Measurements from ENCODE around the gene FYCO1.

FYCO1 gene

GRCh38 chr3:45911511-45912226, 84.0 kb downstream of the FYCO1 start:
- DNase-seq: no peak

- DNase-seq: no peak
These were observed 84.7 kb downstream of the FYCO1 start for GRCh38 chr3:45910892-45911291.

GRCh38 chr3:45909542-45909941, 86.1 kb downstream of the FYCO1 start:
- no peak for DNase-seq

- DNase-seq: no peak
These were observed 86.9 kb downstream of the FYCO1 start for GRCh38 chr3:45908761-45909160.

- DNase-seq: peak; percentile 46
These were observed 87.6 kb downstream of the FYCO1 start for GRCh38 chr3:45907769-45908705.

GRCh38 chr3:45906681-45907407, 88.8 kb downstream of the FYCO1 start:
- no peak for DNase-seq

GRCh38 chr3:45905755-45906154, 89.9 kb downstream of the FYCO1 start:
- no peak for DNase-seq

GRCh38 chr3:45904931-45905330, 90.7 kb downstream of the FYCO1 start:
- DNase-seq: no peak

- no peak for DNase-seq
These were observed 98.7 kb downstream of the FYCO1 start for GRCh38 chr3:45896956-45897355.

GRCh38 chr3:45895686-45896468, 99.7 kb downstream of the FYCO1 start:
- DNase-seq: no peak

- DNase-seq: no peak
These were observed 101.6 kb downstream of the FYCO1 start for GRCh38 chr3:45894015-45894414.

- no peak for DNase-seq
These were observed 103.5 kb downstream of the FYCO1 start for GRCh38 chr3:45892161-45892560.

GRCh38 chr3:45890405-45890804, 105.2 kb downstream of the FYCO1 start:
- peak; percentile 65 for DNase-seq

- no peak for DNase-seq
These were observed 106.3 kb downstream of the FYCO1 start for GRCh38 chr3:45889337-45889736.

- DNase-seq: no peak
These were observed 107.7 kb downstream of the FYCO1 start for GRCh38 chr3:45887759-45888511.

GRCh38 chr3:45887285-45887684, 108.3 kb downstream of the FYCO1 start:
- no peak for DNase-seq

- peak; percentile 15 for DNase-seq
These were observed 109.5 kb downstream of the FYCO1 start, which contains the start of gene CCR9 for GRCh38 chr3:45885979-45886705. Gene CCR9 (plus strand): TSS chr3:45886543. CDS start chr3:45894934, 8,391 bp downstream.

- no peak for DNase-seq
These were observed 111.0 kb downstream of the FYCO1 start for GRCh38 chr3:45884368-45885201.

- DNase-seq: peak; percentile 59
These were observed 114.3 kb downstream of the FYCO1 start for GRCh38 chr3:45881078-45882022.
